SK-N-SH treated with all-trans-retinoic acid at 6 μM for 48 hours (cell line): Measurements from ENCODE around the gene UVRAG.

Experiments used
- ATAC-seq: fragments of 200-7000 bp; cut with Tn5 transposase; 3 replicates; pipeline ENCODE4 v1.9.1; 2020; ENCODE audit warnings: mild to moderate bottlenecking, moderate library complexity
- ARNTL ChIP-seq: fragments of 450-650 bp; formaldehyde crosslinking; IDR thresholded peaks from 2 replicates; pipeline ENCODE4 v1.5.0; 2020; ENCODE audit warnings: low read depth, mild to moderate bottlenecking, moderate library complexity, borderline replicate concordance
- BACH2 ChIP-seq: fragments of 250-450 bp; sonication (Bioruptor Pico); IDR thresholded peaks from 2 replicates; pipeline ENCODE4 v1.9.0; 2021; ENCODE audit warnings: mild to moderate bottlenecking, borderline replicate concordance
- CSDC2 ChIP-seq: fragments of 250-450 bp; sonication (Bioruptor Pico); IDR thresholded peaks from 2 replicates; pipeline ENCODE4 v1.5.0; 2020; ENCODE audit warnings: mild to moderate bottlenecking, moderate library complexity
- ESRRG ChIP-seq: fragments of 250-450 bp; sonication (Bioruptor Pico); IDR thresholded peaks from 2 replicates; pipeline ENCODE4 v1.6.1; 2021; ENCODE audit warnings: mild to moderate bottlenecking
- GLIS3 ChIP-seq: fragments of 250-450 bp; sonication (Bioruptor Pico); IDR thresholded peaks from 2 replicates; pipeline ENCODE4 v1.5.0; 2020; ENCODE audit warnings: mild to moderate bottlenecking, moderate library complexity
- ISL1 ChIP-seq: fragments of 250-450 bp; sonication (Bioruptor Pico); IDR thresholded peaks from 2 replicates; pipeline ENCODE4 v2.1.2; 2022; ENCODE audit warnings: mild to moderate bottlenecking, moderate library complexity
- PPARA ChIP-seq: fragments of 250-450 bp; sonication (Bioruptor Pico); IDR thresholded peaks from 2 replicates; pipeline ENCODE4 v1.5.0; 2020; ENCODE audit warnings: mild to moderate bottlenecking, borderline replicate concordance
- RARB ChIP-seq: fragments of 250-450 bp; sonication (Bioruptor Pico); IDR thresholded peaks from 2 replicates; pipeline ENCODE4 v1.8.0; 2021; ENCODE audit warnings: mild to moderate bottlenecking, moderate library complexity
- SNAI2 ChIP-seq: fragments of 250-450 bp; sonication (Bioruptor Pico); IDR thresholded peaks from 2 replicates; pipeline ENCODE4 v1.5.0; 2020; ENCODE audit warnings: mild to moderate bottlenecking, moderate library complexity
- ZC3H10 ChIP-seq: fragments of 250-450 bp; sonication (Bioruptor Pico); IDR thresholded peaks from 2 replicates; pipeline ENCODE4 v1.5.1; 2021; ENCODE audit warnings: mild to moderate bottlenecking, moderate library complexity
- ZFP3 ChIP-seq: fragments of 250-450 bp; sonication (Bioruptor Pico); IDR thresholded peaks from 2 replicates; pipeline ENCODE4 v1.5.0; 2020; ENCODE audit warnings: mild to moderate bottlenecking, moderate library complexity
- ZNF565 ChIP-seq: fragments of 450-650 bp; formaldehyde crosslinking; conservative IDR thresholded peaks from 2 replicates; pipeline ENCODE4 v1.5.0; 2020; ENCODE audit warnings: low read depth, mild to moderate bottlenecking, moderate library complexity
- ZNF70 ChIP-seq: fragments of 450-650 bp; formaldehyde crosslinking; IDR thresholded peaks from 2 replicates; pipeline ENCODE4 v1.5.0; 2020; ENCODE audit warnings: mild to moderate bottlenecking, moderate library complexity
- ZNF8 ChIP-seq: fragments of 450-650 bp; formaldehyde crosslinking; IDR thresholded peaks from 2 replicates; pipeline ENCODE4 v1.5.0; 2020; ENCODE audit warnings: mild to moderate bottlenecking, moderate library complexity
- TF ChIP-seq, protein P1 (sequence below): fragments of 250-450 bp; sonication (Bioruptor Pico); IDR thresholded peaks from 2 replicates; pipeline ENCODE4 v1.5.1; 2020; ENCODE audit warnings: low read depth, mild to moderate bottlenecking, moderate library complexity
- TF ChIP-seq, protein P2 (sequence below): fragments of 250-450 bp; sonication (Bioruptor Pico); IDR thresholded peaks from 2 replicates; pipeline ENCODE4 v1.5.0; 2020; ENCODE audit warnings: mild to moderate bottlenecking, moderate library complexity
- TF ChIP-seq, protein P3 (sequence below): fragments of 250-450 bp; sonication (Bioruptor Pico); IDR thresholded peaks from 2 replicates; pipeline ENCODE4 v1.5.1; 2021; ENCODE audit warnings: mild to moderate bottlenecking, moderate library complexity
- TF ChIP-seq, protein P4 (sequence below): fragments of 250-450 bp; sonication (Bioruptor Pico); IDR thresholded peaks from 2 replicates; pipeline ENCODE4 v1.8.0; 2020; ENCODE audit warnings: mild to moderate bottlenecking, moderate library complexity, borderline replicate concordance
- TF ChIP-seq, protein P5 (sequence below): fragments of 250-450 bp; sonication (Bioruptor Pico); IDR thresholded peaks from 2 replicates; pipeline ENCODE4 v1.8.0; 2021; ENCODE audit warnings: low read depth, mild to moderate bottlenecking, moderate library complexity, borderline replicate concordance

Gene UVRAG

DNA sequence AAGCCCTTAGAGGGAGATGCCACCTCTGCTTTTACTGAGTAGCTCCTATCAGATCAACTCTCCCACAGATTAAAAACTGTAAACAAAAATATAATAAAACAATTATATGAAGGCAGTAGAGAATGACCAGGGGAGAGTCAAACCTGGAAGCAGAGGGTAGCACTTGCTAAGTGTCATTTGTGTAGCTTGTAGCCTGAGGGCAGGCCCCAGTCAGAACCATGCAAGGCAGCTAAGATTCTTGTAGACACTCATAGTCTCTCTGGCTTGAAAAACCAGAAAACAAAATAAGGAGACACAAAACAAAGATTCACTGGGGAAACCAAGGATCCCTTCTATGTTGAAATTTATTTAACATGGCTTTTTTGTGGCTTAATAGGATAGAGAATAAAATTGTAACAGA, 280.9 kb downstream of the UVRAG start:
- ATAC-seq, result no peak
- TF ChIP-seq ZNF70 (CRISPR knock-in tag) (no peak), PPARA (CRISPR knock-in tag) (no peak), ZC3H10 (CRISPR knock-in tag) (no peak)

DNA sequence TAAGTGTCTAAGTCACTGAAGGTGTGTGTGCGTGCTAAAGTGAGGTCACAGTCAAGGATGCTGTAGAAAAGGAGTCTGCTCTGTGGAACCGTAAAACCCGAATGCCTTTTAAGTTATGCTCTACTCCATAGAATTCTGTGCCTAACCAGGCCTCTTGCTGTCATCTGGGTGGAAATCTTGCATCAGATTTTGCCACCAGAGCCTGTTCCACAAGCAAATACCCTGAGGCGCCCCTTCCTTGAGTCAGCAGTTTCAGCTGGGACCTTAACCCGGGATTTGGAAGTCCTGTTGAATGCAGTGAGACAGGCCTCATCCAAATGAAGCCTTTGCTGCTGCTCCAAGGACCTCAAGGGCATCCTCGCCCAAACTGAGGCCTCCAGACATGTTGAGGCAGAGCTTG, 281.5 kb downstream of the UVRAG start:
- no peak for ATAC-seq
- TF ChIP-seq, protein P1, sequence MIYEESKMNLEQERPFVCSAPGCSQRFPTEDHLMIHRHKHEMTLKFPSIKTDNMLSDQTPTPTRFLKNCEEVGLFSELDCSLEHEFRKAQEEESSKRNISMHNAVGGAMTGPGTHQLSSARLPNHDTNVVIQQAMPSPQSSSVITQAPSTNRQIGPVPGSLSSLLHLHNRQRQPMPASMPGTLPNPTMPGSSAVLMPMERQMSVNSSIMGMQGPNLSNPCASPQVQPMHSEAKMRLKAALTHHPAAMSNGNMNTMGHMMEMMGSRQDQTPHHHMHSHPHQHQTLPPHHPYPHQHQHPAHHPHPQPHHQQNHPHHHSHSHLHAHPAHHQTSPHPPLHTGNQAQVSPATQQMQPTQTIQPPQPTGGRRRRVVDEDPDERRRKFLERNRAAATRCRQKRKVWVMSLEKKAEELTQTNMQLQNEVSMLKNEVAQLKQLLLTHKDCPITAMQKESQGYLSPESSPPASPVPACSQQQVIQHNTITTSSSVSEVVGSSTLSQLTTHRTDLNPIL (CRISPR knock-in tag), result no peak
- TF ChIP-seq, protein P2, sequence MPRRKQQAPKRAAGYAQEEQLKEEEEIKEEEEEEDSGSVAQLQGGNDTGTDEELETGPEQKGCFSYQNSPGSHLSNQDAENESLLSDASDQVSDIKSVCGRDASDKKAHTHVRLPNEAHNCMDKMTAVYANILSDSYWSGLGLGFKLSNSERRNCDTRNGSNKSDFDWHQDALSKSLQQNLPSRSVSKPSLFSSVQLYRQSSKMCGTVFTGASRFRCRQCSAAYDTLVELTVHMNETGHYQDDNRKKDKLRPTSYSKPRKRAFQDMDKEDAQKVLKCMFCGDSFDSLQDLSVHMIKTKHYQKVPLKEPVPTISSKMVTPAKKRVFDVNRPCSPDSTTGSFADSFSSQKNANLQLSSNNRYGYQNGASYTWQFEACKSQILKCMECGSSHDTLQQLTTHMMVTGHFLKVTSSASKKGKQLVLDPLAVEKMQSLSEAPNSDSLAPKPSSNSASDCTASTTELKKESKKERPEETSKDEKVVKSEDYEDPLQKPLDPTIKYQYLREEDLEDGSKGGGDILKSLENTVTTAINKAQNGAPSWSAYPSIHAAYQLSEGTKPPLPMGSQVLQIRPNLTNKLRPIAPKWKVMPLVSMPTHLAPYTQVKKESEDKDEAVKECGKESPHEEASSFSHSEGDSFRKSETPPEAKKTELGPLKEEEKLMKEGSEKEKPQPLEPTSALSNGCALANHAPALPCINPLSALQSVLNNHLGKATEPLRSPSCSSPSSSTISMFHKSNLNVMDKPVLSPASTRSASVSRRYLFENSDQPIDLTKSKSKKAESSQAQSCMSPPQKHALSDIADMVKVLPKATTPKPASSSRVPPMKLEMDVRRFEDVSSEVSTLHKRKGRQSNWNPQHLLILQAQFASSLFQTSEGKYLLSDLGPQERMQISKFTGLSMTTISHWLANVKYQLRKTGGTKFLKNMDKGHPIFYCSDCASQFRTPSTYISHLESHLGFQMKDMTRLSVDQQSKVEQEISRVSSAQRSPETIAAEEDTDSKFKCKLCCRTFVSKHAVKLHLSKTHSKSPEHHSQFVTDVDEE, result no peak
- TF ChIP-seq, protein P3, sequence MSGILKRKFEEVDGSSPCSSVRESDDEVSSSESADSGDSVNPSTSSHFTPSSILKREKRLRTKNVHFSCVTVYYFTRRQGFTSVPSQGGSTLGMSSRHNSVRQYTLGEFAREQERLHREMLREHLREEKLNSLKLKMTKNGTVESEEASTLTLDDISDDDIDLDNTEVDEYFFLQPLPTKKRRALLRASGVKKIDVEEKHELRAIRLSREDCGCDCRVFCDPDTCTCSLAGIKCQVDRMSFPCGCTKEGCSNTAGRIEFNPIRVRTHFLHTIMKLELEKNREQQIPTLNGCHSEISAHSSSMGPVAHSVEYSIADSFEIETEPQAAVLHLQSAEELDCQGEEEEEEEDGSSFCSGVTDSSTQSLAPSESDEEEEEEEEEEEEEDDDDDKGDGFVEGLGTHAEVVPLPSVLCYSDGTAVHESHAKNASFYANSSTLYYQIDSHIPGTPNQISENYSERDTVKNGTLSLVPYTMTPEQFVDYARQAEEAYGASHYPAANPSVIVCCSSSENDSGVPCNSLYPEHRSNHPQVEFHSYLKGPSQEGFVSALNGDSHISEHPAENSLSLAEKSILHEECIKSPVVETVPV (CRISPR knock-in tag), result no peak
- TF ChIP-seq ZFP3 (CRISPR knock-in tag), result no peak
- TF ChIP-seq ISL1, result no peak
- TF ChIP-seq, protein P4, sequence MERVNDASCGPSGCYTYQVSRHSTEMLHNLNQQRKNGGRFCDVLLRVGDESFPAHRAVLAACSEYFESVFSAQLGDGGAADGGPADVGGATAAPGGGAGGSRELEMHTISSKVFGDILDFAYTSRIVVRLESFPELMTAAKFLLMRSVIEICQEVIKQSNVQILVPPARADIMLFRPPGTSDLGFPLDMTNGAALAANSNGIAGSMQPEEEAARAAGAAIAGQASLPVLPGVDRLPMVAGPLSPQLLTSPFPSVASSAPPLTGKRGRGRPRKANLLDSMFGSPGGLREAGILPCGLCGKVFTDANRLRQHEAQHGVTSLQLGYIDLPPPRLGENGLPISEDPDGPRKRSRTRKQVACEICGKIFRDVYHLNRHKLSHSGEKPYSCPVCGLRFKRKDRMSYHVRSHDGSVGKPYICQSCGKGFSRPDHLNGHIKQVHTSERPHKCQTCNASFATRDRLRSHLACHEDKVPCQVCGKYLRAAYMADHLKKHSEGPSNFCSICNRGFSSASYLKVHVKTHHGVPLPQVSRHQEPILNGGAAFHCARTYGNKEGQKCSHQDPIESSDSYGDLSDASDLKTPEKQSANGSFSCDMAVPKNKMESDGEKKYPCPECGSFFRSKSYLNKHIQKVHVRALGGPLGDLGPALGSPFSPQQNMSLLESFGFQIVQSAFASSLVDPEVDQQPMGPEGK (CRISPR knock-in tag), result no peak

DNA sequence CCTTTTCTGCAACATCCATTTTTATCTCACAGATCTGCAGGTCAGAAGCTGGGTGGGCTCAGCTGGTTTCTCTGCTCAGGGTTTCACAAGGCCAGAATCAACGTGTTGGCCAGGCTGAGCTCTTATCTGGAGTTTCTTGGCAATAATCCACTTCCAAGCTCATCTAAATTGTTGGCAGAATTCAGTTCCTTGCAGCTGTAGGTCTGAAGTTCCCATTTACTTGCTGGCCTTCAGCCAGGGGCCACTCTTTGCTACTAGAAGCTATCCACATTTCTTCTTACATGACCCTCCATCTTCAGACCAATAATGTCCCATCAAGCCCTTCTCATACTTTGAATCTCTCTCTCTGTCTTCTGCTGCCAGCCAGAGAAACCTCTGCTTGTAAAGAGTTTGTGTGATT, 287.8 kb downstream of the UVRAG start:
- TF ChIP-seq, protein P1 (CRISPR knock-in tag), result no peak
- TF ChIP-seq ESRRG (CRISPR knock-in tag) (no peak), BACH2 (CRISPR knock-in tag) (no peak), ARNTL (CRISPR knock-in tag) (no peak)
- TF ChIP-seq, all 23 proteins: peak for 0
- ATAC-seq, result no peak

DNA sequence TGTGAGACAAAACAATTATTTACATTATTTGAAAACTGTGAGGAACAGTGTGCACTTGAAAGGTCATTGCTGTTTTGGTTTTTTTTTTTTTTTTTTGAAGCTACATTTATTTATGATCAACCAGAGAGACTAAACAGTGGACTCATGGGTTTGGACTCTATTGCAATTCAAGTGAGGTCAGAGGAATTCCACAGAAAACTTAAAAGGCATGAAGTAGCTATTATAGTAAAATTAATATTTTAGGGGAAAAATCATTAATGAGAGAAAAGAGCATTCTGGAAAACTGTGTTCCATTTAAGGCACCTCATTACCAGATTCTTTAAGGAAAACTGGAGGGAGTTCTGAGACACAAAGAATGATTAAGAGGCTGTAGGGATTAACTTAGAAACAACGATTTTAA, 288.4 kb downstream of the UVRAG start:
- ATAC-seq, result no peak
- no peak for TF ChIP-seq ISL1

DNA sequence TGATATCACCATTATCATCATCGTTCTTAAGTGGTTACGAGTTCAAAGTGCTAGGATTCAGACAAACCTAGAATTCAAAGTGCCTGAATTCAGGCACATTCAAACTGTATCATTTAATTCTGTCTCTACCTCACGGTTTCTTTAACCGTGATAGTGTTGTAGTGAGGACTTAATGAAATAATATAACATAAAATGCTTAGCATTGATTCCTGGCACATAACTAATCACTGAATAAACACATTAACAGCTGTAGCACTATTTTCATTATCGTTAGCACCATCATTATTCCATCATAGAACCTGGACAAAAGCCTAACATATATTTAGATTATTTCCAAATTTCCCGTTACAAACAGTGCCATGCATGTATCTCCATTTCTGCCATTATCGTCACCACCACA, 289.3 kb downstream of the UVRAG start:
- ATAC-seq, result no peak
- no peak for TF ChIP-seq ZNF565 (CRISPR knock-in tag)
- no peak for TF ChIP-seq RARB
- TF ChIP-seq, protein P5, sequence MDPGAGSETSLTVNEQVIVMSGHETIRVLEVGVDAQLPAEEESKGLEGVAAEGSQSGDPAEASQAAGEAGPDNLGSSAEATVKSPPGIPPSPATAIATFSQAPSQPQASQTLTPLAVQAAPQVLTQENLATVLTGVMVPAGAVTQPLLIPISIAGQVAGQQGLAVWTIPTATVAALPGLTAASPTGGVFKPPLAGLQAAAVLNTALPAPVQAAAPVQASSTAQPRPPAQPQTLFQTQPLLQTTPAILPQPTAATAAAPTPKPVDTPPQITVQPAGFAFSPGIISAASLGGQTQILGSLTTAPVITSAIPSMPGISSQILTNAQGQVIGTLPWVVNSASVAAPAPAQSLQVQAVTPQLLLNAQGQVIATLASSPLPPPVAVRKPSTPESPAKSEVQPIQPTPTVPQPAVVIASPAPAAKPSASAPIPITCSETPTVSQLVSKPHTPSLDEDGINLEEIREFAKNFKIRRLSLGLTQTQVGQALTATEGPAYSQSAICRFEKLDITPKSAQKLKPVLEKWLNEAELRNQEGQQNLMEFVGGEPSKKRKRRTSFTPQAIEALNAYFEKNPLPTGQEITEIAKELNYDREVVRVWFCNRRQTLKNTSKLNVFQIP (CRISPR knock-in tag), result no peak
- no peak for TF ChIP-seq CSDC2 (CRISPR knock-in tag)
- no peak for TF ChIP-seq ISL1
- no peak for TF ChIP-seq GLIS3 (CRISPR knock-in tag)
- TF ChIP-seq, protein P2, result no peak
- TF ChIP-seq, protein P4 (CRISPR knock-in tag), result no peak
- no peak for TF ChIP-seq SNAI2
- no peak for TF ChIP-seq ZNF8 (CRISPR knock-in tag)
